HL-60 (cell line): Measurements from ENCODE around the gene CACNG8.

ENCODE experiments used
- CTCF ChIP-seq: IDR thresholded peaks from one replicate; pipeline ENCODE4 v1.5.1; 2011; ENCODE audit warnings: low read length, control low read depth, inconsistent platforms; ENCODE audit not compliant: insufficient read depth
- GABPA ChIP-seq: IDR thresholded peaks from 2 replicates; pipeline ENCODE4 v1.6.1; 2012; ENCODE audit warnings: low read depth
- POLR2AphosphoS5 ChIP-seq: IDR thresholded peaks from 2 replicates; pipeline ENCODE4 v1.6.1; 2012; ENCODE audit warnings: low read depth
- REST ChIP-seq: IDR thresholded peaks from 2 replicates; pipeline ENCODE4 v1.6.1; 2012; ENCODE audit warnings: low read depth; ENCODE audit not compliant: insufficient replicate concordance
- SPI1 ChIP-seq: IDR thresholded peaks from 2 replicates; pipeline ENCODE4 v1.6.1; 2012; ENCODE audit warnings: low read depth, mild to moderate bottlenecking, borderline replicate concordance

GRCh38 chr19:54009440-54009839 lies 46.7 kb downstream of the CACNG8 start:
- TF ChIP-seq POLR2AphosphoS5 (no peak), CTCF (no peak), GABPA (no peak), SPI1 (no peak), REST (no peak)
